H9 (cell line): Measurements from ENCODE around the gene FXYD6. TPM values are rescaled to one million over a fixed set of nuclear protein-coding genes. Genes with fewer than 3 reads are reported as not detected.

Source experiments
- DNase-seq: peaks from one replicate; pipeline ENCODE4 v3.0.0-alpha.2; 2017
- H2AFZ ChIP-seq: one replicate; pipeline ENCODE4 v1.6.1; 2013; ENCODE audit warnings: mild to moderate bottlenecking, low read length, control low read depth, moderate library complexity
- H2AK5ac ChIP-seq: 2 replicates; pipeline ENCODE4 v1.6.1; 2013; ENCODE audit warnings: low read length, control low read depth, mixed read lengths; ENCODE audit not compliant: insufficient read length
- H2BK120ac ChIP-seq: one replicate; pipeline ENCODE4 v1.6.1; 2013; ENCODE audit warnings: low read depth, mild to moderate bottlenecking, low read length, control low read depth, inconsistent platforms; ENCODE audit not compliant: poor library complexity, severe bottlenecking
- H2BK12ac ChIP-seq: 2 replicates; pipeline ENCODE4 v1.6.1; 2013; ENCODE audit warnings: low read length, control low read depth, mixed read lengths, low read depth; ENCODE audit not compliant: insufficient read length
- H2BK15ac ChIP-seq: 2 replicates; pipeline ENCODE4 v1.6.1; 2013; ENCODE audit warnings: low read depth, low read length, control low read depth
- H2BK20ac ChIP-seq: one replicate; pipeline ENCODE4 v1.6.1; 2013; ENCODE audit warnings: low read depth, mild to moderate bottlenecking, low read length, control low read depth, inconsistent platforms; ENCODE audit not compliant: poor library complexity, severe bottlenecking
- H2BK5ac ChIP-seq: 2 replicates; pipeline ENCODE4 v1.6.1; 2013; ENCODE audit warnings: low read length, control low read depth, mixed read lengths; ENCODE audit not compliant: insufficient read length
- H3K14ac ChIP-seq: 2 replicates; pipeline ENCODE4 v1.6.1; 2013; ENCODE audit warnings: low read length, control low read depth; ENCODE audit not compliant: insufficient read depth
- H3K18ac ChIP-seq: 2 replicates; pipeline ENCODE4 v1.6.1; 2013; ENCODE audit warnings: low read depth, mild to moderate bottlenecking, mixed read lengths, low read length, control low read depth; ENCODE audit not compliant: insufficient read length
- H3K23ac ChIP-seq: 2 replicates; pipeline ENCODE4 v1.6.1; 2013; ENCODE audit warnings: low read length, control low read depth, mixed read lengths, low read depth; ENCODE audit not compliant: insufficient read length
- H3K23me2 ChIP-seq: 2 replicates; pipeline ENCODE4 v1.6.1; 2013; ENCODE audit warnings: low read depth, mild to moderate bottlenecking, mixed read lengths, low read length, control low read depth; ENCODE audit not compliant: insufficient read length, poor library complexity, severe bottlenecking
- H3K27ac ChIP-seq: 2 replicates; pipeline ENCODE4 v1.5.1; 2013; ENCODE audit warnings: low read length, control low read depth, mixed read lengths, low read depth; ENCODE audit not compliant: insufficient read length
- H3K27me3 ChIP-seq: 2 replicates; pipeline ENCODE4 v1.6.1; 2013; ENCODE audit warnings: low read length, control low read depth, inconsistent platforms; ENCODE audit not compliant: insufficient read depth
- H3K4ac ChIP-seq: 2 replicates; pipeline ENCODE4 v1.6.1; 2013; ENCODE audit warnings: low read depth, mild to moderate bottlenecking, control low read depth, inconsistent platforms, low read length, moderate library complexity
- H3K4me1 ChIP-seq: 2 replicates; pipeline ENCODE4 v1.6.1; 2013; ENCODE audit warnings: low read length, control low read depth, inconsistent platforms; ENCODE audit not compliant: insufficient read depth
- H3K4me2 ChIP-seq: 2 replicates; pipeline ENCODE4 v1.6.1; 2013; ENCODE audit warnings: low read length, control low read depth, mixed read lengths; ENCODE audit not compliant: insufficient read length, insufficient read depth
- H3K56ac ChIP-seq: 2 replicates; pipeline ENCODE4 v1.6.1; 2013; ENCODE audit warnings: low read depth, mild to moderate bottlenecking, mixed read lengths, low read length, control low read depth; ENCODE audit not compliant: insufficient read length
- H3K79me1 ChIP-seq: 2 replicates; pipeline ENCODE4 v1.6.1; 2013; ENCODE audit warnings: low read depth, mild to moderate bottlenecking, moderate library complexity, low read length, control low read depth, inconsistent platforms; ENCODE audit not compliant: insufficient read depth, poor library complexity, severe bottlenecking
- H3K79me2 ChIP-seq: 2 replicates; pipeline ENCODE4 v1.6.1; 2013; ENCODE audit warnings: low read length, control low read depth, inconsistent platforms; ENCODE audit not compliant: insufficient read depth
- H3K9ac ChIP-seq: 2 replicates; pipeline ENCODE4 v1.6.1; 2013; ENCODE audit warnings: low read length, control low read depth, mixed read lengths; ENCODE audit not compliant: insufficient read length; ENCODE audit errors: extremely low read depth
- H3K9me3 ChIP-seq: one replicate; pipeline ENCODE4 v1.6.1; 2013; ENCODE audit warnings: low read depth, low read length, inconsistent platforms; ENCODE audit not compliant: control insufficient read depth
- H3T11ph ChIP-seq: one replicate; pipeline ENCODE4 v1.6.1; 2013; ENCODE audit warnings: mild to moderate bottlenecking, low read length, control low read depth, inconsistent platforms
- H4K20me1 ChIP-seq: one replicate; pipeline ENCODE4 v1.6.1; 2013; ENCODE audit not compliant: control insufficient read depth, insufficient read length, insufficient read depth
- H4K5ac ChIP-seq: 2 replicates; pipeline ENCODE4 v1.6.1; 2013; ENCODE audit warnings: low read depth, mild to moderate bottlenecking, mixed read lengths, low read length, control low read depth; ENCODE audit not compliant: insufficient read length
- H4K8ac ChIP-seq: replicated peaks from 2 replicates; pipeline ENCODE4 v1.6.1; 2013; ENCODE audit warnings: low read length, control low read depth, mixed read lengths, low read depth; ENCODE audit not compliant: insufficient read length
- H4K91ac ChIP-seq: 2 replicates; pipeline ENCODE4 v1.6.1; 2013; ENCODE audit warnings: low read depth, mild to moderate bottlenecking, moderate library complexity, mixed read lengths, low read length, control low read depth; ENCODE audit not compliant: insufficient read length
- H3K27ac Mint-ChIP-seq, 3 experiments: 2 replicates in 2 of 3; 3 replicates in 1 of 3; pipeline ENCODE4 v1.8.0; 2020 to 2021; ENCODE audit warnings: mixed read lengths in 3 of 3, mild to moderate bottlenecking in 1 of 3, moderate library complexity in 1 of 3
- H3K27me3 Mint-ChIP-seq: 2 replicates; pipeline ENCODE4 v1.8.0; 2021; ENCODE audit warnings: low read depth, mild to moderate bottlenecking, moderate library complexity, mixed read lengths
- H3K36me3 Mint-ChIP-seq, 3 experiments: 2 replicates in 2 of 3; 3 replicates in 1 of 3; pipeline ENCODE4 v1.8.0; 2020 to 2021; ENCODE audit warnings: low read depth in 3 of 3, mixed read lengths in 3 of 3; ENCODE audit not compliant: insufficient read depth in 1 of 3
- H3K4me1 Mint-ChIP-seq, 2 experiments: 2 replicates each; pipeline ENCODE4 v1.8.0; 2020; ENCODE audit warnings: mixed read lengths in 2 of 2
- H3K4me3 Mint-ChIP-seq, 2 experiments: 2 replicates in 1 of 2; 3 replicates in 1 of 2; pipeline ENCODE4 v1.8.0; 2020 to 2021; ENCODE audit warnings: mild to moderate bottlenecking in 2 of 2, mixed read lengths in 2 of 2, moderate library complexity in 1 of 2
- H3K9me3 Mint-ChIP-seq, 2 experiments: 2 replicates in 1 of 2; 3 replicates in 1 of 2; pipeline ENCODE4 v1.8.0; 2020; ENCODE audit warnings: mild to moderate bottlenecking in 2 of 2, mixed read lengths in 2 of 2, moderate library complexity in 1 of 2
- CTCF ChIP-seq: fragments of 200-600 bp; sonication (generic); conservative IDR thresholded peaks from 3 replicates; pipeline ENCODE4 v1.8.0; 2021; ENCODE audit warnings: antibody characterized with exemption, mild to moderate bottlenecking
- WGBS: extraction: QIAGEN DNeasy Blood & Tissue Kit; methylation state at CpG from one replicate; pipeline ENCODE4 v1.1.7; 2013; ENCODE audit warnings: missing lambda C conversion rate, low lambda C conversion rate, mixed read lengths; ENCODE audit not compliant: insufficient read length; ENCODE audit errors: extremely low coverage; 5-methylcytosine and 5-hydroxymethylcytosine counted together
- total RNA-seq: library from RNA; stranded (reverse); gene quantifications from 2 replicates; pipeline ENCODE4 v1.2.1, GENCODE V29; 2021

The FXYD6 gene
- total RNA-seq, 1 experiment from 2014 or later: 18.3 TPM

- no peak overlapping the region for H3K4me2 ChIP-seq
Measured at GRCh38 chr11:117909611-117910382, 33.3 kb upstream of the FXYD6 start.

More at GRCh38 chr11:117909611-117910382, 33.3 kb upstream of the FXYD6 start:
- Histone ChIP-seq H4K91ac (no peak overlapping the region), H2AFZ (no peak overlapping the region), H3K23me2 (no peaks in the 10 kb centered on the region), H3T11ph (no peak overlapping the region), H3K9me3 (no peaks in the 10 kb centered on the region), H2BK15ac (no peak overlapping the region), H3K14ac (no peak overlapping the region; the same call in 1 of the 2 replicates), H3K4ac (no peak overlapping the region), H3K18ac (no peak overlapping the region), H2BK120ac (no peak overlapping the region), H3K27me3 (no peaks in the 10 kb centered on the region), H4K8ac (no peak overlapping the region), H2AK5ac (no peak overlapping the region), H3K27ac (no peak overlapping the region), H2BK12ac (no peak overlapping the region), H3K79me2 (no peaks in the 10 kb centered on the region), H3K56ac (no peak overlapping the region), H3K23ac (no peak overlapping the region), H3K4me1 (no peaks in the 10 kb centered on the region), H2BK5ac (no peak overlapping the region), H4K5ac (no peak overlapping the region), H3K9ac (no peak overlapping the region), H4K20me1 (no peaks in the 10 kb centered on the region), H3K79me1 (no peaks in the 10 kb centered on the region), H2BK20ac (no peak overlapping the region)
- no CpG with 5 or more reads among the region's 20 CpGs for WGBS
- no peak for DNase-seq
- Mint-ChIP-seq H3K36me3 (no peaks in the 10 kb centered on the region; a peak in 1 of 7 replicates), H3K4me1 (peaks cover 9 to 18% of the 10 kb centered on the region in 2 experiments), H3K4me3 (no peak overlapping the region), H3K27ac (no peak overlapping the region; a peak in 1 of 7 replicates), H3K27me3 (peaks cover 12% of the 10 kb centered on the region), H3K9me3 (no peaks in the 10 kb centered on the region)
- TF ChIP-seq CTCF: no peak
